HepG2 (cell line): ENCODE data around the gene AMBRA1. TPM values are rescaled to one million over a fixed set of nuclear protein-coding genes. Genes with fewer than 3 reads are reported as not detected.
A peak's percentile ranks its signal among the peaks of the same experiment; 100 is the strongest.

Experiments
- ATF7-NPFF ChIP-seq: sonication (generic); formaldehyde crosslinking; IDR thresholded peaks from 2 replicates; pipeline ENCODE4 v1.8.1; 2023; ENCODE audit warnings: mild to moderate bottlenecking, low read depth, missing genetic modification reagents, moderate library complexity
- ERF ChIP-seq: IDR thresholded peaks from 2 replicates; pipeline ENCODE4 v1.6.1; 2018; ENCODE audit warnings: missing biosample characterization, missing genetic modification reagents
- FOXA3 ChIP-seq: IDR thresholded peaks from 2 replicates; pipeline ENCODE4 v1.6.1; 2016; ENCODE audit warnings: missing genetic modification reagents, missing compliant biosample characterization
- ISX ChIP-seq: sonication (generic); formaldehyde crosslinking; conservative IDR thresholded peaks from 2 replicates; pipeline ENCODE4 v1.5.0; 2020; ENCODE audit warnings: missing genetic modification reagents
- KLF16 ChIP-seq, 2 experiments: sonication (generic) in 1 of 2; formaldehyde crosslinking in 1 of 2; IDR thresholded peaks; 2 replicates each; pipeline versions ENCODE4 v1.6.1 to v1.8.0; 2016 to 2023; ENCODE audit warnings: missing genetic modification reagents in 2 of 2, missing compliant biosample characterization in 1 of 2
- MAFG ChIP-seq: sonication (generic); formaldehyde crosslinking; IDR thresholded peaks from 2 replicates; pipeline ENCODE4 v1.5.1; 2020; ENCODE audit warnings: mild to moderate bottlenecking, missing genetic modification reagents
- MLLT10 ChIP-seq: sonication (generic); formaldehyde crosslinking; IDR thresholded peaks from 2 replicates; pipeline ENCODE4 v1.4.0; 2020; ENCODE audit warnings: missing genetic modification reagents
- NCOA1 ChIP-seq: sonication (generic); formaldehyde crosslinking; IDR thresholded peaks from 2 replicates; pipeline ENCODE4 v1.9.0; 2021; ENCODE audit warnings: missing genetic modification reagents
- NFE2L1 ChIP-seq: sonication (generic); formaldehyde crosslinking; IDR thresholded peaks from 2 replicates; pipeline ENCODE4 v1.4.0; 2020; ENCODE audit warnings: missing genetic modification reagents, mild to moderate bottlenecking, borderline replicate concordance
- NFKB2 ChIP-seq: sonication (generic); formaldehyde crosslinking; IDR thresholded peaks from 2 replicates; pipeline ENCODE4 v1.4.0; 2020; ENCODE audit warnings: missing genetic modification reagents, borderline replicate concordance
- PITX1 ChIP-seq: sonication (generic); formaldehyde crosslinking; IDR thresholded peaks from 2 replicates; pipeline ENCODE4 v1.5.1; 2020; ENCODE audit warnings: mild to moderate bottlenecking, missing genetic modification reagents
- SRSF1 ChIP-seq: fragments of 200-400 bp; formaldehyde crosslinking; optimal IDR thresholded peaks from 2 replicates; pipeline ENCODE3; 2017; ENCODE audit warnings: mild to moderate bottlenecking, low read depth, low read length, moderate library complexity
- ZBTB7B ChIP-seq: sonication (generic); formaldehyde crosslinking; IDR thresholded peaks from 2 replicates; pipeline ENCODE4 v1.4.0; 2020; ENCODE audit warnings: missing genetic modification reagents
- ZNF343 ChIP-seq: sonication (generic); formaldehyde crosslinking; IDR thresholded peaks from 2 replicates; pipeline ENCODE4 v1.4.0; 2020; ENCODE audit warnings: mild to moderate bottlenecking, missing genetic modification reagents
- ZNF547 ChIP-seq: sonication (generic); formaldehyde crosslinking; IDR thresholded peaks from 2 replicates; pipeline ENCODE4 v1.5.1; 2020; ENCODE audit warnings: mild to moderate bottlenecking, missing genetic modification reagents
- ZNF557 ChIP-seq: sonication (generic); formaldehyde crosslinking; IDR thresholded peaks from 2 replicates; pipeline ENCODE4 v1.4.0; 2020; ENCODE audit warnings: missing genetic modification reagents
- ZNF569 ChIP-seq: sonication (generic); formaldehyde crosslinking; IDR thresholded peaks from 2 replicates; pipeline ENCODE4 v1.5.0; 2020; ENCODE audit warnings: mild to moderate bottlenecking, missing genetic modification reagents, moderate library complexity, borderline replicate concordance
- ZNF672 ChIP-seq: sonication (generic); formaldehyde crosslinking; IDR thresholded peaks from 2 replicates; pipeline ENCODE4 v1.8.1; 2022; ENCODE audit warnings: missing genetic modification reagents
- ZSCAN21 ChIP-seq: sonication (generic); formaldehyde crosslinking; IDR thresholded peaks from 2 replicates; pipeline ENCODE4 v1.8.0; 2022; ENCODE audit warnings: mild to moderate bottlenecking, missing genetic modification reagents, moderate library complexity, borderline replicate concordance
- polyA plus RNA-seq, 8 experiments: library from polyadenylated mRNA; depleted of rRNA in 3 of 8; stranded (reverse) in 7 of 8; unstranded in 1 of 8; fragments of >200 nt; fragmentation: Illumina TruSeq in 4 of 8; extraction: Trizol in 4 of 8; gene quantifications; 2 replicates each; pipeline versions ENCODE4 v1.2.1 to v1.2.3, GENCODE V29; 2011 to 2016; ENCODE audit warnings: low read depth in 4 of 8, missing spikeins in 1 of 8, mixed read lengths in 1 of 8; ENCODE audit not compliant: insufficient read depth in 1 of 8
- total RNA-seq, 5 experiments: library from RNA; depleted of rRNA; stranded (reverse); fragments of >200 nt; fragmentation: Illumina TruSeq; extraction: Trizol; gene quantifications; 2 replicates each; pipeline ENCODE4 v1.2.3, GENCODE V29; 2016; ENCODE audit warnings: low read depth in 1 of 5
- TF ChIP-seq, protein P1 (sequence below): sonication (generic); formaldehyde crosslinking; IDR thresholded peaks from 2 replicates; pipeline ENCODE4 v1.4.0; 2020; ENCODE audit warnings: missing genetic modification reagents
- TF ChIP-seq, protein P2 (sequence below): sonication (generic); formaldehyde crosslinking; IDR thresholded peaks from 2 replicates; pipeline ENCODE4 v1.4.0; 2020; ENCODE audit warnings: missing genetic modification reagents
- TF ChIP-seq, protein P3 (sequence below): sonication (generic); formaldehyde crosslinking; IDR thresholded peaks from 2 replicates; pipeline ENCODE4 v1.8.1; 2023; ENCODE audit warnings: mild to moderate bottlenecking, missing genetic modification reagents, borderline replicate concordance
- TF ChIP-seq, protein P4 (sequence below): sonication (generic); formaldehyde crosslinking; IDR thresholded peaks from 2 replicates; pipeline ENCODE4 v1.4.0; 2020; ENCODE audit warnings: low read depth, missing genetic modification reagents

Gene AMBRA1
- total and polyA plus RNA-seq, 2 of the 13 experiments (the other 11 are each of a cell fraction or from before 2014, with no cell fraction given) = 15.7 to 26.0 TPM

DNA sequence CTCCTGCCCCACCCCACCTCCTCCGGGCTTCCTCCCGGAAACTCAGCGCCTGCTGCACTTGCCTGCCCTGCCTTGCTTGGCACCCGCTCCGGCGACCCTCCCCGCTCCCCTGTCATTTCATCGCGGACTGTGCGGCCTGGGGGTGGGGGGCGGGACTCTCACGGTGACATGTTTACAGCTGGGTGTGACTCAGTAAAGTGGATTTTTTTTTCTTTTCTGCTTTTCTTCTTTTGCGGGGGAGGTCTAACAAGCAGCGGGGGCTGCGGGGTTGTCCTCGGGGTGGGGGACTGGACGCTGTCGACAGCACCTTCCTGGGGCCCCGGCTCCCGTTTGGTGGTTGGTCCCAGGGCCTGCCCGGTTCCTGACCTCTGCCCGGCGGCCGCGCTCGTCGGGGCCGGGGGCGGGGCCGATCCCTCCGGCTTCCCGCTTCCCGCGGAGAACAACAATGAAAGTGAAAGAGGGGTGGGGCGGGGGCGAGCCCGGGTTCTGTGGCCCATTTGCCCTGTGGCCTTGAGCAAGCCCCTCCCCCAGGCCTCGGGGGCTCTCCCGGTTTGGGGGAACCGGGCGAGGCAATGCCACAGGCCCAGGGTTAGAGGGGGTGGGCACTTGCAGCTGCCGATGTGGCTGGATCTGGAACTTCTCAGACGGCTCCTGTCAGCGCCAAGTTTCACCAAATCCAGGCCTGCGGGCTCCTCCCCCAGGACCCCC lies 213.3 kb downstream of the AMBRA1 start (continued):
- TF ChIP-seq ZNF343 (CRISPR knock-in tag) = no peak
- 0 out of 2 replicates have a peak, but pooled peaks have one; percentile 77 for TF ChIP-seq ZBTB7B (CRISPR knock-in tag)
- TF ChIP-seq MAFG (CRISPR knock-in tag) = no peak
- TF ChIP-seq NCOA1 (CRISPR knock-in tag) = no peak
- no peak for TF ChIP-seq ZSCAN21
- no peak for TF ChIP-seq PITX1 (CRISPR knock-in tag)
- no peak for TF ChIP-seq MLLT10 (CRISPR knock-in tag)
- TF ChIP-seq ZNF547 = no peak
- 0 out of 4 replicates have a peak, but pooled peaks of 1 of the 2 experiments have one; percentile 24 for TF ChIP-seq KLF16 (CRISPR knock-in tag; IDR thresholded peaks at IDR 0.05)
- TF ChIP-seq FOXA3 (CRISPR knock-in tag) = peak; percentile 8; the same call in 1 of the 2 replicates
- no peak for TF ChIP-seq ISX (CRISPR knock-in tag)
- no peak for TF ChIP-seq SRSF1
- TF ChIP-seq, protein P1, sequence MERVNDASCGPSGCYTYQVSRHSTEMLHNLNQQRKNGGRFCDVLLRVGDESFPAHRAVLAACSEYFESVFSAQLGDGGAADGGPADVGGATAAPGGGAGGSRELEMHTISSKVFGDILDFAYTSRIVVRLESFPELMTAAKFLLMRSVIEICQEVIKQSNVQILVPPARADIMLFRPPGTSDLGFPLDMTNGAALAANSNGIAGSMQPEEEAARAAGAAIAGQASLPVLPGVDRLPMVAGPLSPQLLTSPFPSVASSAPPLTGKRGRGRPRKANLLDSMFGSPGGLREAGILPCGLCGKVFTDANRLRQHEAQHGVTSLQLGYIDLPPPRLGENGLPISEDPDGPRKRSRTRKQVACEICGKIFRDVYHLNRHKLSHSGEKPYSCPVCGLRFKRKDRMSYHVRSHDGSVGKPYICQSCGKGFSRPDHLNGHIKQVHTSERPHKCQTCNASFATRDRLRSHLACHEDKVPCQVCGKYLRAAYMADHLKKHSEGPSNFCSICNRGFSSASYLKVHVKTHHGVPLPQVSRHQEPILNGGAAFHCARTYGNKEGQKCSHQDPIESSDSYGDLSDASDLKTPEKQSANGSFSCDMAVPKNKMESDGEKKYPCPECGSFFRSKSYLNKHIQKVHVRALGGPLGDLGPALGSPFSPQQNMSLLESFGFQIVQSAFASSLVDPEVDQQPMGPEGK (CRISPR knock-in tag) = peak; percentile 95
- TF ChIP-seq, protein P2, sequence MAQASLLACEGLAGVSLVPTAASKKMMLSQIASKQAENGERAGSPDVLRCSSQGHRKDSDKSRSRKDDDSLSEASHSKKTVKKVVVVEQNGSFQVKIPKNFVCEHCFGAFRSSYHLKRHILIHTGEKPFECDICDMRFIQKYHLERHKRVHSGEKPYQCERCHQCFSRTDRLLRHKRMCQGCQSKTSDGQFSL = no peak; the same call in 1 of the 2 replicates
- TF ChIP-seq ZNF569 (CRISPR knock-in tag) = no peak
- TF ChIP-seq, protein P3, sequence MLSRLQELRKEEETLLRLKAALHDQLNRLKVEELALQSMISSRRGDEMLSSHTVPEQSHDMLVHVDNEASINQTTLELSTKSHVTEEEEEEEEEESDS (CRISPR knock-in tag) = no peak
- no peak for TF ChIP-seq NFKB2
- TF ChIP-seq ZNF672 = no peak
- peak; percentile 43; the same call in 1 of the 2 replicates for TF ChIP-seq ERF (CRISPR knock-in tag)
- no peak for TF ChIP-seq ZNF557
- no peak for TF ChIP-seq NFE2L1 (CRISPR knock-in tag)
- TF ChIP-seq ATF7-NPFF = peak; percentile 74
- TF ChIP-seq, protein P4, sequence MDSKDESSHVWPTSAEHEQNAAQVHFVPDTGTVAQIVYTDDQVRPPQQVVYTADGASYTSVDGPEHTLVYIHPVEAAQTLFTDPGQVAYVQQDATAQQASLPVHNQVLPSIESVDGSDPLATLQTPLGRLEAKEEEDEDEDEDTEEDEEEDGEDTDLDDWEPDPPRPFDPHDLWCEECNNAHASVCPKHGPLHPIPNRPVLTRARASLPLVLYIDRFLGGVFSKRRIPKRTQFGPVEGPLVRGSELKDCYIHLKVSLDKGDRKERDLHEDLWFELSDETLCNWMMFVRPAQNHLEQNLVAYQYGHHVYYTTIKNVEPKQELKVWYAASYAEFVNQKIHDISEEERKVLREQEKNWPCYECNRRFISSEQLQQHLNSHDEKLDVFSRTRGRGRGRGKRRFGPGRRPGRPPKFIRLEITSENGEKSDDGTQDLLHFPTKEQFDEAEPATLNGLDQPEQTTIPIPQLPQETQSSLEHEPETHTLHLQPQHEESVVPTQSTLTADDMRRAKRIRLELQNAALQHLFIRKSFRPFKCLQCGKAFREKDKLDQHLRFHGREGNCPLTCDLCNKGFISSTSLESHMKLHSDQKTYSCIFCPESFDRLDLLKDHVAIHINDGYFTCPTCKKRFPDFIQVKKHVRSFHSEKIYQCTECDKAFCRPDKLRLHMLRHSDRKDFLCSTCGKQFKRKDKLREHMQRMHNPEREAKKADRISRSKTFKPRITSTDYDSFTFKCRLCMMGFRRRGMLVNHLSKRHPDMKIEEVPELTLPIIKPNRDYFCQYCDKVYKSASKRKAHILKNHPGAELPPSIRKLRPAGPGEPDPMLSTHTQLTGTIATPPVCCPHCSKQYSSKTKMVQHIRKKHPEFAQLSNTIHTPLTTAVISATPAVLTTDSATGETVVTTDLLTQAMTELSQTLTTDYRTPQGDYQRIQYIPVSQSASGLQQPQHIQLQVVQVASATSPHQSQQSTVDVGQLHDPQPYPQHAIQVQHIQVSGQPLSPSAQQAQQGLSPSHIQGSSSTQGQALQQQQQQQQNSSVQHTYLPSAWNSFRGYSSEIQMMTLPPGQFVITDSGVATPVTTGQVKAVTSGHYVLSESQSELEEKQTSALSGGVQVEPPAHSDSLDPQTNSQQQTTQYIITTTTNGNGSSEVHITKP (CRISPR knock-in tag) = peak; percentile 78
